Measurements from ENCODE around the gene TMEM125.

TMEM125 gene

GRCh38 chr1:43253173-43253572 lies 16.6 kb upstream of the TMEM125 start:
- no peak overlapping the region for H3K4me3 ChIP-seq (replicated peaks; ENCODE audit: low read depth, low read length)
- DNase-seq (ENCODE audit: extremely low read depth, low read depth) = no peak
- TF ChIP-seq CTCF (IDR thresholded peaks at IDR 0.05; ENCODE audit: low read depth, low read length, missing control alignments) = no peak

- TF ChIP-seq CTCF (IDR thresholded peaks at IDR 0.05; ENCODE audit: low read depth, low read length, missing control alignments) = no peak
- H3K4me3 ChIP-seq (replicated peaks; ENCODE audit: low read depth, low read length) = no peak overlapping the region
- DNase-seq (ENCODE audit: extremely low read depth, low read depth) = no peak
These were observed 15.9 kb upstream of the TMEM125 start for GRCh38 chr1:43253876-43254275.

- DNase-seq (ENCODE audit: extremely low read depth, low read depth) = no peak
- TF ChIP-seq CTCF (IDR thresholded peaks at IDR 0.05; ENCODE audit: low read depth, low read length, missing control alignments) = no peak
- no peak overlapping the region for H3K4me3 ChIP-seq (replicated peaks; ENCODE audit: low read depth, low read length)
These were observed 14.2 kb upstream of the TMEM125 start for GRCh38 chr1:43255438-43256210.

GRCh38 chr1:43256675-43257570 lies 12.9 kb upstream of the TMEM125 start:
- TF ChIP-seq CTCF (IDR thresholded peaks at IDR 0.05; ENCODE audit: low read depth, low read length, missing control alignments) = no peak
- DNase-seq (ENCODE audit: extremely low read depth, low read depth) = no peak
- no peak overlapping the region for H3K4me3 ChIP-seq (replicated peaks; ENCODE audit: low read depth, low read length)

GRCh38 chr1:43258370-43258769 lies 11.4 kb upstream of the TMEM125 start:
- TF ChIP-seq CTCF (IDR thresholded peaks at IDR 0.05; ENCODE audit: low read depth, low read length, missing control alignments) = no peak
- no peak for DNase-seq (ENCODE audit: extremely low read depth, low read depth)
- no peak overlapping the region for H3K4me3 ChIP-seq (replicated peaks; ENCODE audit: low read depth, low read length)

GRCh38 chr1:43265431-43265830 lies 4.4 kb upstream of the TMEM125 start:
- H3K4me3 ChIP-seq (replicated peaks; ENCODE audit: low read depth, low read length) = no peak overlapping the region
- no peak for TF ChIP-seq CTCF (IDR thresholded peaks at IDR 0.05; ENCODE audit: low read depth, low read length, missing control alignments)
- no peak for DNase-seq (ENCODE audit: extremely low read depth, low read depth)
